ENCODE results near the gene CALCOCO2.
"Not testable (repeated sequence)": the region's sequence is repeated elsewhere in the genome, so short reads cannot be mapped to it uniquely, and the experiment has no call there.

The CALCOCO2 gene

GRCh38 chr17:48860456-48860855, 29.6 kb downstream of the CALCOCO2 start:
- Histone ChIP-seq H3K4me3 (no peak overlapping the region), H3K27ac (no peak overlapping the region)
- TF ChIP-seq, protein P1, sequence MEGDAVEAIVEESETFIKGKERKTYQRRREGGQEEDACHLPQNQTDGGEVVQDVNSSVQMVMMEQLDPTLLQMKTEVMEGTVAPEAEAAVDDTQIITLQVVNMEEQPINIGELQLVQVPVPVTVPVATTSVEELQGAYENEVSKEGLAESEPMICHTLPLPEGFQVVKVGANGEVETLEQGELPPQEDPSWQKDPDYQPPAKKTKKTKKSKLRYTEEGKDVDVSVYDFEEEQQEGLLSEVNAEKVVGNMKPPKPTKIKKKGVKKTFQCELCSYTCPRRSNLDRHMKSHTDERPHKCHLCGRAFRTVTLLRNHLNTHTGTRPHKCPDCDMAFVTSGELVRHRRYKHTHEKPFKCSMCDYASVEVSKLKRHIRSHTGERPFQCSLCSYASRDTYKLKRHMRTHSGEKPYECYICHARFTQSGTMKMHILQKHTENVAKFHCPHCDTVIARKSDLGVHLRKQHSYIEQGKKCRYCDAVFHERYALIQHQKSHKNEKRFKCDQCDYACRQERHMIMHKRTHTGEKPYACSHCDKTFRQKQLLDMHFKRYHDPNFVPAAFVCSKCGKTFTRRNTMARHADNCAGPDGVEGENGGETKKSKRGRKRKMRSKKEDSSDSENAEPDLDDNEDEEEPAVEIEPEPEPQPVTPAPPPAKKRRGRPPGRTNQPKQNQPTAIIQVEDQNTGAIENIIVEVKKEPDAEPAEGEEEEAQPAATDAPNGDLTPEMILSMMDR (IDR thresholded peaks at IDR 0.05): no peak
- no peak for DNase-seq (ENCODE audit: low spot score)

- DNase-seq (ENCODE audit: low spot score): no peak
- no peak overlapping the region for H3K27ac ChIP-seq
- no peak overlapping the region for H3K4me3 ChIP-seq
- TF ChIP-seq, protein P1 (IDR thresholded peaks at IDR 0.05): no peak
These were observed 38.2 kb downstream of the CALCOCO2 start for GRCh38 chr17:48868916-48869500.

- no peak for DNase-seq (ENCODE audit: low spot score)
- Histone ChIP-seq H3K4me3 (no peak overlapping the region), H3K27ac (no peak overlapping the region)
- TF ChIP-seq, protein P1 (IDR thresholded peaks at IDR 0.05): no peak
These were observed 39.0 kb downstream of the CALCOCO2 start for GRCh38 chr17:48869821-48870318.

DNA sequence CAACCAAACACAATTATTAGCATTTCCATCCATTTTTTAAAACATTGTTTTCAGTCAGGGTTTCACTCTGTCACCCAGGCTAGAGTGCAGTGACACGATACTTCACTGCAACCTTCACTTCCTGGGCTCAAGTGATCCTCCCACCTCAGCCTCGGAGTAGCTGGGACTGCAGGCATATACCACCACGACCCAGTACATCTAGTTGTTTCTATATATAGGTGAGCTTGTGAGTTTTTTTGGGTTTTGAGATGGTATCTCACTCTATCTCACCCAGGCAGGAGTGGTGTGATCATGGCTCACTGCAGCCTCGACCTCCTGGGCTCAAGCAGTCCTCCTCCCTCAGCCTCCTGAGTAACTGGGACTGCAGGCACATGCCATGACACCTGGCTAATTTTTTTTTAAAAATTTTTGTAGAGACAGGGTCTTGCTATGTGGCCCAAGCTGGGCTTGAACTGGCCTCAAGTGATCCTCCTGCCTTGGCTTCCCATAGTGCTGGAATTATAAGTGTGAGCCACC, 40.3 kb downstream of the CALCOCO2 start:
- no peak overlapping the region for H3K4me3 ChIP-seq
- no peak for DNase-seq (ENCODE audit: low spot score)
- peak overlapping the region in 1 of 2 donors; percentile 12 for H3K27ac ChIP-seq
- TF ChIP-seq, protein P1 (IDR thresholded peaks at IDR 0.05): no peak

DNA sequence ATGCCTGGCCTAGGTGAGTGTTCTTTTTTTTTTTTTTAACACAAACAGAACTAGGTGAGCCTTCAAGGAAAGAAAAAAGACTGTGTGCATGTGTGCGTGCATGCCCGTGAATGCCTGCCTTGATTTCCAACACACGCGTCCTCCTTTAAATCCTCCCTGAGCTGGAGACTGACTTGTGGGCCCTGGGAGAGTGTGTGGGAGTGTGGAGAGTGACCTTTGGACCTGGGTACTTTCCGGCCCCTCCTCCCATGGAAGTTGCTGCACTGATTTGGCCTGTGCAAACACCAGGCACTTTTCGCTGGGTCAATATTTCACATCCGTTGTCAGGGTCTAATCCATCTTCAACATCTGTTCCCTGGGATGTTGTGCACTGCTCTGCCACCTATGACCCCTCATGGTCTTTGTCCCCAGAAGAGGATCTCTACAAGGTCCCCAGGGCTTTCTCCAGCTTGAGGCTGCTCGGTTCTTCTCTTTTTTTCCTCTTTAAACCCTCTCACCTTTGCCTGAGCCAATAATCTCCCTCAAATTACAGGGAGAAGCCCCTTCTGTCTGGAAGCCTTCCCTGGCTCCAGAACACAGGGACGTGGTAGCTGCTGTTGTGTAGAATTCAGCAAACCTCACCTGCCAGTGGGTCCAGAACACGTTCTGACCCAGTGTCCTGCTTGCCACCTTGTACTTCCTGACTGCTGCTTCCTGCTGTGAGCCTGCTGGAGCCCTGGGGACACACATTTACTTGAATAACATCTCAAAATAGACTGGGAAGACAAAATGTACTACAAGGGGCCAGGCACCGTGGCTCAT, 40.9 kb downstream of the CALCOCO2 start:
- TF ChIP-seq, protein P1 (IDR thresholded peaks at IDR 0.05): no peak
- Histone ChIP-seq H3K4me3 (no peak overlapping the region), H3K27ac (peak overlapping the region in 1 of 2 donors; percentile 42)
- no peak for DNase-seq (ENCODE audit: low spot score)

GRCh38 chr17:48872409-48872808, 41.6 kb downstream of the CALCOCO2 start:
- H3K27ac ChIP-seq: peak overlapping the region in 1 of 2 donors; percentile 42
- DNase-seq (ENCODE audit: low spot score); H3K4me3 ChIP-seq: not testable (repeated sequence)

- DNase-seq (ENCODE audit: low spot score): no peak
- TF ChIP-seq, protein P1 (IDR thresholded peaks at IDR 0.05): no peak
- Histone ChIP-seq H3K4me3 (no peak overlapping the region), H3K27ac (peak overlapping the region in 1 of 2 donors; percentile 36)
These were observed 42.4 kb downstream of the CALCOCO2 start for GRCh38 chr17:48873209-48873608.

Data from coronary artery (tissue), 2 donors.